NCI-H345 treated with DMSO at 0.1 percent for 48 hours (cell line): ENCODE data around the gene ARHGAP44.

Experiments used
- DNase-seq: peaks from one replicate; lab custom pipeline; 2025; ENCODE audit not compliant: unreplicated experiment; lab: John Stamatoyannopoulos, UW

The ARHGAP44 gene

DNA sequence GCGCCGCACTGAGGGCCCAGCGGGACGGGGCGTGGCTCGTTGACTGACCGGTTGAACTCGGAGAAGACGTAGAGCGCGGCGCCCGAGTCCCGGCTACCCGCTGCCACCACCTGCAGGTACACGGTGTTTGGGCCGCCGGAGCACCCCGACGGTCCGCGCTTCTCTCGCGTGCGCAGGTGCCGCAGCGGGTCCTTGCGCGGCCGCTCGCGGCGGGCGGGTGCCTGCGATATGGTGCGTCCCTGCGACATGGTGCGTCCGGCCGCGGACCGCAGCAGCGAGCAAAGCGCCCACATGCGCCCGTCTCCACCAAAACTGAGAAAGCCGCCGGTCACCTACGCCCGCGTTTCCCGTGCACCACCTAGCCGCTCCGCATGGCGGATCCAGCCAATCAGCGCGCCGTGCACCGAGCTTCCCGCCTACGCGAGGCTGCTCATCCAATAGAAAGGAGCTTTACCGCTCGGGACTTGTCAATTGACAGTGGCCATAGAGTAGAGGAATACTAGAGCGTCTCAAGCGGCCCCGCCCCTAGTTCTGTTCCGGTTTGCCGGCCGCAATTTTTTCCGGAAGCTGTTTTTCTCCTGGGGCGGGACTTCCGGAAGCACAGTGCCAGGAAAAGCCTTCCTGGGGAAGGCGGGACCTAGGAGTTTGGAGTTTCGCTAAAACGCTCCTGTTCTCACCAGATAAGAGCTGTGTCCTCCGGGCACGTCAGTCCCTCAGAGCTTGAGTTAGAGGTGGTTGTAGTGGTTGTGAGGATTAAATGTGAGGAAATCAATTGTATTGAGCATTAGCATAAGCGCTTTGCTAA is 228.6 kb downstream of the ARHGAP44 start, which contains the start of gene ELAC2:
TSS of gene ELAC2 (minus strand) at position 373 of the 805 bp plus-strand sequence. CDS start at position 293, 80 bp downstream.
- DNase-seq, result peak; percentile 90

DNA sequence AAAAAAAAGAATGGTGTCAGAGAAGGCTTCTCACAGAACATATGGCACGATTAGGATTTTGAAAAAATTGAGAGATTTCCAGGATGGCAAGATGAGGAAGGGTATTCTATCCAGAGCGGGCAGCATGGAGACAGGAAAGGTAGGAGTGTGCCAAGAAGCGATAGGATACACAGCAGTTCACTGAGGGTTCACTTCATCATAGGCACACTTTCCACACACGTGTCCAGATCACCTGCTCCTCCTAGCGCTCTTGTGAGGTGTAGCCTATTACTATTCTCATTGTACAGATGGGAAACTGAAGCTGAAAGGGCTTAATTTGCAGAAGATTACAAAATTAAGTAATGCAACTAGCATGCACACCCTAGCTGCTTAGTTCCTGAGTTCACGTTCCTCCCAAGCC is 234.7 kb downstream of the ARHGAP44 start:
- DNase-seq, result no peak

DNA sequence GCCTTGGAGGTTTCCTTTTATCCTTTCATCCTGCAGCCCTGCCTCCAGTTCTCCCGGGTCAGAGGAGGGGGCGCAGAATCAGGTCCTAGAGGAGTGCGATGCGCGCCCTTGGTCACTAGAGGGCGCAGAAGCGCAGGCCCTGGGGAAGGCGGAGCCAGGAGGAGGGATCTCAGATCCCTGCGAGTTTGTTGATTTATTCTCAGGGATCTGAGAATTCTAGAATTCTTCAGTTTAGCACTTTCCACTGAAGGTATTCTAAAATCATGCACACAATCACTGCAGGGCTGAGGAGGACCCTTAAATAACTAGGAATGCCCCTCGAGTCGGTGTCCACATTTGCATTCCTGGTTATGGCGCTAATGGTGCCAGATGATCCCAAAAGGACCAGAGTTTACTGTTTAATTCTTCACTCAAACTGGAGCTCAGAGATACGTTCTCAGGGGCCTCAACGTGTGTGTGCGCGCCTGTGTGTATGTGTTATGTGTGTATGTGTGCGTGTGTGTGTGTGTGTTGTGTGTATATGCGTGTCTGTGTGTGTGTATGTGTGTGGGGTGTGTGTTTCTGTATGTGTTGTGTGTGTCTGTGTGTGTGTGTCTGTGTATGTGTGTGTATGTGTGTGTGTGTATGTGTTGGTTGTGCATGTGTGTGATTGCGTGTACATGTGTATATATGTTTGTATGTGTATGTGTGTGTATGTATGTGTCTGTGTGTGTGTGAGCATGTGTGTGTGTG is 235.4 kb downstream of the ARHGAP44 start:
- no peak for DNase-seq

DNA sequence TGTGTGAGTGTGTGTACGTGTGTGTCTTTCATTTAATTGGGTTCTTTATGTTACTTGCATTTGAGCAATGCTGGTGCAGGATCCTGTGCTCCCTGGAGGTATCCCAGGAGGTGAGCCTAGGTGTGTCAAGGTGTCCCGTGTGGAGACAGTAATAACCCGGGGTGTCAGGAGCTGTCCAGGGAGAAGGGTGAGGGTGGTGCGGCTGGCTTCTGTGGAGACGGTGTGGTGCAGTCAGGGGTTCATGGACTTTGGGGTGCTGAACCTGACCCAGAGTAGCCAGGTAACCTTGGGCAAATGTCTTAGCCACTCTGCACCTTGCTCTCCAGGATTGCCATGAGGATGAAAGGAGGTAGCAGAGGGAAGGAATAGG is 235.9 kb downstream of the ARHGAP44 start:
- no peak for DNase-seq

DNA sequence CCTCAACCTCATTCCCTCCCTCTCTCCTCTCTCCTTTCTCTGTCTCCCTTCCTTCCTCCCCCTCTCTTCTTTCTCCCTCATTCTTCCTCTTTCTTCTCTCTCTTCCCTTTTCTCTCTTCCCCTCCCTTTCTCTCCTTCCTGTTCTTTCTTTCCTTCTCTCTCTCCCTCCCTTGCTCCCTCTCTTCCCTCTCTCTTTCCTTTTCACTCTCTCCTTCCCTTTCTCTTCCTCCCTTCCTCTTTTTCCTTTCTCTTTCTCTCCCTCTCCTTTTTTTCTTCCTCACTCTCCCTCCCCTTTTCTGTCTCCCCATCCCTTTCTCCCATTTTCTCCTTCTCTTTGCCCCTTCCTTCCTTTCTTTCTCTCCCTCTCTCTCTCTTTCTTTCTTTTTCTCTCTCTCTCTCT is 236.4 kb downstream of the ARHGAP44 start:
- DNase-seq, result no peak

DNA sequence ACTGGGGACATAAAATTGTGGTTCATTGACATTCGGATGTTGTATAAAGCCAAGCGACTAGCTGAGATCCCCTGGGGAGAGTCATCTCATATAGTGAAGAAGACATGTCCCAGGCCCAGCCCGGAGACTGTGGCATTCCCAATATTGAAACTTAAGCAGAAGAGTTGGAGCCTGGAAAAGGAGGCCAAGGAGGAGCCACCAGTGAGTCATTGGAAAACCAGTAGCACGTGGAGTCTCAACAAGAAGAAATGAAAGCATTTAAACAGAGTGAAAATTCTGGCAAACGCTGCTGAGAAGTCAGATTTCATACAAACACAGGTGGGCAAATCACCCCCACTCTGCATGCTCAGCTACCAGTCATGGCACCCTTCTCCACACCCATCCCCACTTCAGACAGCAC is 237.9 kb downstream of the ARHGAP44 start:
- no peak for DNase-seq

DNA sequence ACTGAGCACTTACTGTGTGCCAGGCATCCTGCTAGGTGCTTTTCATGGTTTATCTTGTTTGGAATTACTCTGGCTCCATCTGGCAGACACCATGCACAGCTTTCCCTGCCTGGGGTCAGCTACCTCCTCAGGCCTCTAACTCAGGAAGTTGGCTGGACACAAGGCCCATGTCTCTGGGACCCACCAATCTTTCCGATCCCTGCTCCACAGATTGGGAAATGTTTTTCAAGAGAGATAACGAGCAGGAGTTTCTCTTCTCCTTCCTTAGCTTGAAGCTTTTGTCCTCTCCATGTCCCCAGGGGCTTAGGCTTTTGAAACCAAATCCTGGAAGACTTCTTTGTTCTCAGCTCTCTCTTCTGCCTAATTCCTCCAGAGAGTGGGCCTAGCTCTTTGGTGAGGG is 240.0 kb downstream of the ARHGAP44 start:
- no peak for DNase-seq

DNA sequence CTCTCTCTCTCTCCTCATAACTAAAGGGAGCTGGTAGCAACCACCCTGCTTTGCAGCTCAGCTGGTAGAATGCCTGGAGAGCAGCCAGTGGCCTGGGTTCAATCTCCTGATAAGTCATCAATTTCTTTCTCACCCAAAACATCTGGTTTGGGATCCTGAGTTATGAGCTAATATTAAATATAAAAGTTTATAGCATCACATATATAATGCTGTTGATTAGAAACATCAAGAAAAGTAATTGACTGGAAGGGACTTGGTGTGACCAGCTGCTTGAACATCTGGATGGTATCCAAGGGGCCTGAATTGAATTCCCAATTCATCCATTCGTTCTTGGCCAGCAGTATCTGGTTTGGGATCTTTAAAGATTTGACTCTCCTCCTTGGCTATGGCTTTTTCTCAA is 240.8 kb downstream of the ARHGAP44 start:
- no peak for DNase-seq

DNA sequence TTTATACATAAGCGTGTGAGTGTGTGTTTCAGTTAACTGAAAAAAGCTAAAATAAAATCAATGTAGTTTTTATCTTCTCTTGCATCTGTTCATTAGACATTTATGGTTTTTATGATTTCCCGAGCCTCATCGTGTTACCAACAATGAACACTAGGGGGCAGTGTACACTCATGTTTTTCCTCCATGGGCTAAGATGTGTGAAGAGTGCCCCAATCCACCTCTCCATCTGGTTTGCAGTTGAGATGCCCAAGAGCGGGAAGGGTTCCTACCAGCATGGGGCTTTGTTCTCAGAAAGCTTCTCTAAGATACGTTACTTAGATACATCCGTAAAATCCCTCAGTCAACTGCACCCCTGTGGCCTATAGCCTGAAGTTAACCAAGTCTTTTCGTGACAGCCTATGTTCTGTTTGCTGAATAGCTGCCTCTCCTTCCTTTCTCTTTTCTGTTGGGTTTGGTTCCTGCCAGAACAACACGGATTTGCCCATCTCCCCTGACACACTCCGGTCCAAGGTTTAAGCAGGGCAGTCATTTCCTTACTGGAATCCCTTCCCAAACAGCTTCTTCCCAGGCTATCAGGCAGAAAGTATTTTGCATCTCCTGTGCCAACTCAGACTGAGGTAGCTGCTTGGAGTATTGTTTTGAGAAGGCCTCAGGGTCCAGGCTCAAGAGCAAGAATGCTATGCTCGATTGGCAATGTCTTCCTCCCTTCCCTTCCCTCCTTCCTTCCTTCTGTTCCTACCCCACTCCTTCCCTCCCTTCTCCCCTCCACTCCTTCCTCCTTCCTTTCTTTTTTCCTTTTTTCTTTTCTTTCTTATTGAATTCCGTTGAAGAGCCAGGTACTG is 241.4 kb downstream of the ARHGAP44 start:
- DNase-seq, result no peak

DNA sequence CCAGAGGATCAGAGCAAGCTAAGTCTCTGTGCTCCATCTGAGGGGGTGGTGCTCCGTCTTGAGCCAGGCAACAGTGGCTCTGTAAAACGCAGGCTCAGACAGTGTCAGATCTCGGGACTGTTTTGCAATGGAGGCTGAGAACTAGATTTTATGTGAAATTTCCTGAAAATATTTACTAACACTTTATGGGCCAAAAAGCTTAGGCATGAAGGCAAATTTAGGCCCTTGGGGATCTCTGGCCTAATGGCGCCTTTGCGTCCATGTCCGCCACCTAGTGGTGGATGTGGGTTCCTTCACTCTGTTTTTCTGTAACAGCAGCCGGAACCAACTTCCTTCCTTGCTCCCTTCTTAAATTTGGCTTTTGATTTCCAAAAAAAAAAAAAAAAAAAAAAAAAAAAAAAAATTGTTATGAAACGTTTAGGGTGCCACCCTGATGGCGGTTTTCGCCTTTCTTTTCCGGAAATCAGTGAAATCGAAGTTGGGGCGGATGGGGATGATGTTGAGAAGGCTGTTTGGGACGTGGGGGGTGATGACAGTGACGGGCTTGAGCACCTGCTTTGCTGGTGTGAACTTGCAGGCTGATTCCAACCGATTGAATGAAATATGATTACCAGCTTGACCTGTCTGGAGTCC is 242.5 kb downstream of the ARHGAP44 start:
- DNase-seq, result no peak

DNA sequence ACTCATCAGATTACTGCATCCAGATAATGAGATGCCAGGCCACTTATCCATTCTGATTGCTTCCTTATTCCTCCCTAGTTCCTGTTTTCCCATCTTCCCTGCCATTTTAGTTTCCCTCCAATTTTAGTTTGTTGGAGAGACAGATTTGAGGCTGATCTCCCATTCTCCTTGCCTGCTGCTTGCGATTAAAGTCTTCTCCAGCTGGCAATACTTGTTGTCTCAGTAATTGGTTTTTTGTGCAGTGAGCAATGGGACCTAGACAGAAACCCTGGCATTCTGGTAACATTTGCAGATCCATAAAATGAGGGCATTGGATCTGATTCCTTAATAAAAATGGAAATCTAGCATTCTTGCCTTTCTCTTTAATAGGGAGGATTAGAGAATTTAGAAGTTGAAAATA is 246.1 kb downstream of the ARHGAP44 start:
- DNase-seq, result no peak

DNA sequence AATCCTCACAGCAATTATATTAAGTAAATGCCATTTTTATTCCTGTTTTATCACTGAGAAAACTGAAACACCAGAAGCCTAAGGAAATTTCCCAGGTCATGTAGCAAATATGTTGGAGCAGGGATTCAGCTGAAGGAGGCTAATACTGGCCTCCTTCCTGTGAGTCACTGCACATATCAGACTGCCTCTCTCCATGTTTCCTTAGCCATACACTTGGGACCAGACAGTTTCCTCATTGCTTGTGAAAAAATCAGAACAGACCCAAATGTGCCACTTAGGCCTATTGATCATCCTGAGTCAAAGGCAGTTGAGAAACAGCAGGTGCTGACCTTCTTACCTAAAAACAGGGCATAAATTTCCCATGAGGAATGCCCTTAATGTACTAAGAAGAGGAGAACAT is 247.5 kb downstream of the ARHGAP44 start:
- DNase-seq, result no peak

DNA sequence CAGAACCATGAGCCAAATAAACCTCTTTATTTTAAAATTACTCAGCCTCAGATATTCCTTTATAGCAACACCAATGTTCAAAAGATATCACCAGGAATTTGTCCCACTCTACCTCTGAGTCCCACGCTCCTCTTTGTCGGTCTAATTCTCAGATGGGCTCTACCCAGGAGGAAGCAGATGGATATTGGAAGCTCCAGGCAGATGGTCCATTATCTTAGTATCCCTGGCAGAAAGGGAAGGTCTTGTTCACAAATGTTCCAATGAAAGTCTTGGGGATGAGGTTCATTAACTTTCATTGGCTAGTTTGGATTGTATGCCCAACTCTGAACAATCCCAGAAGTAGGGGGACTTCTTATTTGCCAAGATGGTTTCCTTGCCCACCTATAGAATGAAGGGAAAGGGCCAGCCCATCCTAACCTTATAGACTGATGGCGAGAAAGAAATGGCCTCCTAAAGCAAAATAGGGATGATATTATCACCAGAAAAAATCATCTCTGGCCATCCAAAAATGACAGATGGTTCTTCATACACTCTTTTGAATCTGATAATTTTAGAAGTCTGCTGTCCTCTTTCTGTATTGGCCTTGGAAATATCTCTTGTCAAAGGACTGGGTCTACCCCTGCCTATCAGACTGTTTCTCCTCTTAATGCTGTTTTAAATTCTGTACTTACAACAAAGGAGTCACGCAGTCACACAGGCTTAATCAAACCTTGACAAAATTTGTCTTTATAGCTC is 249.8 kb downstream of the ARHGAP44 start:
- DNase-seq, result no peak
